CD4-positive, alpha-beta T cell (primary cell): Measurements from ENCODE around the gene OGFOD1. TPM values are rescaled to one million over a fixed set of nuclear protein-coding genes. Genes with fewer than 3 reads are reported as not detected.

ENCODE experiments used
- ATAC-seq: fragments of 200-7000 bp; cut with Tn5 transposase; one replicate; pipeline ENCODE4 v1.10.0; 2022; ENCODE audit warnings: mild to moderate bottlenecking; ENCODE audit not compliant: poor library complexity
- CTCF ChIA-PET: fragments of 350-600 bp; sonication (Branson Sonifier 250); formaldehyde crosslinking; loops from one replicate; lab custom pipeline; 2021; ENCODE audit warnings: antibody characterized with exemption, inconsistent platforms; lab: Charles Lee
- POLR2A ChIA-PET: fragments of 350-600 bp; sonication (Branson Sonifier 250); formaldehyde crosslinking; loops from one replicate; lab custom pipeline; 2021; ENCODE audit warnings: antibody characterized with exemption, inconsistent platforms; lab: Charles Lee
- DNase-seq, 14 experiments: peaks; one replicate each; pipeline ENCODE4 v3.0.0-alpha.2; 2013 to 2020; ENCODE audit warnings: mixed read lengths in 2 of 14
- H3K27ac ChIP-seq, 2 donors: one replicate each; pipeline versions ENCODE4 v1.5.1 to v1.7.0; 2013; ENCODE audit warnings: low read length in 2 of 2, low read depth in 1 of 2, mild to moderate bottlenecking in 1 of 2
- H3K27me3 ChIP-seq, 2 experiments: 1 replicate in 1 of 2; 2 replicates in 1 of 2; pipeline versions ENCODE4 v1.6.1 to v1.7.0; 2013; ENCODE audit warnings: low read length in 2 of 2, control low read depth in 1 of 2, mild to moderate bottlenecking in 1 of 2, moderate library complexity in 1 of 2; ENCODE audit not compliant: insufficient read depth in 2 of 2, control insufficient read depth in 1 of 2
- H3K36me3 ChIP-seq: one replicate; pipeline ENCODE4 v1.6.1; 2013; ENCODE audit warnings: low read length, control low read depth; ENCODE audit not compliant: insufficient read depth
- H3K4me1 ChIP-seq: one replicate; pipeline ENCODE4 v1.6.1; 2013; ENCODE audit warnings: low read length, control low read depth; ENCODE audit not compliant: insufficient read depth
- H3K4me3 ChIP-seq: one replicate; pipeline ENCODE4 v1.5.1; 2013; ENCODE audit warnings: mild to moderate bottlenecking, low read length, moderate library complexity
- H3K9me3 ChIP-seq, 2 experiments: 1 replicate in 1 of 2; 2 replicates in 1 of 2; pipeline versions ENCODE4 v1.6.1 to v1.7.0; 2013; ENCODE audit warnings: low read length in 2 of 2, mild to moderate bottlenecking in 2 of 2, control low read depth in 1 of 2, moderate library complexity in 1 of 2; ENCODE audit not compliant: control insufficient read depth in 1 of 2, insufficient read depth in 1 of 2
- H3K27ac Mint-ChIP-seq: one replicate; pipeline ENCODE4 v1.8.0; 2020; ENCODE audit warnings: mixed read lengths
- H3K27me3 Mint-ChIP-seq: one replicate; pipeline ENCODE4 v1.8.0; 2021; ENCODE audit warnings: mixed read lengths
- H3K36me3 Mint-ChIP-seq: one replicate; pipeline ENCODE4 v1.8.0; 2021; ENCODE audit warnings: low read depth, mixed read lengths
- H3K4me1 Mint-ChIP-seq: one replicate; pipeline ENCODE4 v1.8.0; 2021; ENCODE audit warnings: low read depth, mixed read lengths
- H3K4me3 Mint-ChIP-seq: one replicate; pipeline ENCODE4 v1.8.0; 2020; ENCODE audit warnings: mild to moderate bottlenecking, mixed read lengths
- H3K9me3 Mint-ChIP-seq: one replicate; pipeline ENCODE4 v1.8.0; 2020; ENCODE audit warnings: mixed read lengths
- CTCF ChIP-seq: fragments of 200-600 bp; IDR thresholded peaks from one replicate; pipeline ENCODE4 v1.8.0; 2022; ENCODE audit warnings: antibody characterized with exemption, mild to moderate bottlenecking
- intact Hi-C, 2 experiments: fragments of 100-400 bp; cut with DNase I in 1 of 2; cut with micrococcal nuclease in 1 of 2; formaldehyde crosslinking; loops; one replicate each; pipeline versions ENCODE4 v1.15.1 to v1.9.0; 2023 to 2025; cut with DNase I, micrococcal nuclease
- total RNA-seq, 174 experiments: library from RNA in 2 of 174; stranded (reverse) in 2 of 174; gene quantifications; one replicate each; pipeline ENCODE4 v1.2.3 and lab custom pipeline; 2021 to 2026

OGFOD1 gene
- total RNA-seq, 2 experiments from 2014 or later, result 14.6 to 14.8 TPM

- no peaks in the 10 kb centered on the region for H3K27me3 Mint-ChIP-seq
- no peaks in the 10 kb centered on the region for H3K9me3 Mint-ChIP-seq
- no peaks in the 10 kb centered on the region for H3K27me3 ChIP-seq
- peaks cover 21% of the 10 kb centered on the region for H3K4me1 ChIP-seq
- H3K36me3 Mint-ChIP-seq, result peaks cover 19% of the 10 kb centered on the region
- ATAC-seq (peak; percentile 94), DNase-seq (peak; percentile 19 to 94 (median 58))
- CTCF ChIA-PET, result no interaction called here
- peak within 1 kb of the TSS; percentile 89 for H3K27ac Mint-ChIP-seq
- peaks cover under 1% of the 10 kb centered on the region for H3K36me3 ChIP-seq
- H3K27ac ChIP-seq, result no peak within 1 kb of the TSS
- H3K4me1 Mint-ChIP-seq, result peaks cover 40% of the 10 kb centered on the region
- no peak for TF ChIP-seq CTCF
- H3K4me3 ChIP-seq, result peak within 1 kb of the TSS; percentile 66
- intact Hi-C loops, result loop anchor here in 1 of 2 experiments (10.0 kb wide), 2 partner anchors 231 to 279 kb away; partner anchors contain the start of gene GNAO1
- H3K4me3 Mint-ChIP-seq, result peak within 1 kb of the TSS; percentile 98
- POLR2A ChIA-PET, result interaction anchor here (1.2 kb wide), 1 partner anchor 26 kb away, joined by 4 read pairs; the partner anchor contains the start of genes NUDT21 and OGFOD1
- H3K9me3 ChIP-seq, result no peaks in the 10 kb centered on the region
These were observed 25.9 kb upstream of the OGFOD1 start, which contains the start of gene AMFR for GRCh38 chr16:56425439-56425832. Gene AMFR, minus strand, starts transcription at chr16:56425545. Its CDS starts 218 bp downstream, at chr16:56425327.

- intact Hi-C loops, result loop anchor here in 1 of 2 experiments (1.0 to 10.0 kb wide), 3 partner anchors 26 to 278 kb away; partner anchors contain the start of gene GNAO1
- POLR2A ChIA-PET, result interaction anchor here (1.2 kb wide), 1 partner anchor 25 kb away, joined by 4 read pairs; the partner anchor contains the start of genes NUDT21 and OGFOD1
- Mint-ChIP-seq H3K36me3 (peaks cover 30% of the 10 kb centered on the region), H3K27ac (peak overlapping the region; percentile 89), H3K9me3 (no peaks in the 10 kb centered on the region), H3K4me3 (peak overlapping the region; percentile 93), H3K27me3 (no peaks in the 10 kb centered on the region), H3K4me1 (peaks cover 34% of the 10 kb centered on the region)
- DNase-seq (peak in 1 of 14 experiments; percentile 4), ATAC-seq (no peak)
- no peaks in the 10 kb centered on the region for H3K9me3 ChIP-seq
- no peaks in the 10 kb centered on the region for H3K27me3 ChIP-seq
- peaks cover 18% of the 10 kb centered on the region for H3K4me1 ChIP-seq
- no peak for TF ChIP-seq CTCF
- H3K27ac ChIP-seq, result no peak overlapping the region
- CTCF ChIA-PET, result interaction anchor here (0.5 kb wide), 1 partner anchor 67 kb away, joined by 5 read pairs; no protein-coding TSS in a partner anchor
- H3K4me3 ChIP-seq, result no peak overlapping the region
- peaks cover 9% of the 10 kb centered on the region for H3K36me3 ChIP-seq
These were observed 24.8 kb upstream of the OGFOD1 start for GRCh38 chr16:56426585-56426984.

GRCh38 chr16:56428091-56428490 is 23.3 kb upstream of the OGFOD1 start:
- H3K4me1 ChIP-seq, result peaks cover 14% of the 10 kb centered on the region
- ATAC-seq (no peak), DNase-seq (no peak)
- Mint-ChIP-seq H3K4me1 (peaks cover 19% of the 10 kb centered on the region), H3K9me3 (no peaks in the 10 kb centered on the region), H3K27me3 (no peaks in the 10 kb centered on the region), H3K36me3 (peaks cover 45% of the 10 kb centered on the region), H3K4me3 (peak overlapping the region; percentile 93), H3K27ac (no peak overlapping the region)
- H3K4me3 ChIP-seq, result no peak overlapping the region
- H3K9me3 ChIP-seq, result no peaks in the 10 kb centered on the region
- CTCF ChIA-PET, result no interaction called here
- TF ChIP-seq CTCF, result no peak
- no peak overlapping the region for H3K27ac ChIP-seq
- no peaks in the 10 kb centered on the region for H3K27me3 ChIP-seq
- peaks cover 14% of the 10 kb centered on the region for H3K36me3 ChIP-seq
- intact Hi-C loops, result loop anchor here in 1 of 2 experiments (10.0 kb wide), 2 partner anchors 233 to 277 kb away; partner anchors contain the start of gene GNAO1
- POLR2A ChIA-PET, result interaction anchor here (1.0 kb wide), 1 partner anchor 23 kb away, joined by 5 read pairs; the partner anchor contains the start of genes NUDT21 and OGFOD1
